ENCODE measurements around the gene MYZAP.
"Not testable (repeated sequence)": the region's sequence is repeated elsewhere in the genome, so short reads cannot be mapped to it uniquely, and the experiment has no call there.

Gene MYZAP

DNA sequence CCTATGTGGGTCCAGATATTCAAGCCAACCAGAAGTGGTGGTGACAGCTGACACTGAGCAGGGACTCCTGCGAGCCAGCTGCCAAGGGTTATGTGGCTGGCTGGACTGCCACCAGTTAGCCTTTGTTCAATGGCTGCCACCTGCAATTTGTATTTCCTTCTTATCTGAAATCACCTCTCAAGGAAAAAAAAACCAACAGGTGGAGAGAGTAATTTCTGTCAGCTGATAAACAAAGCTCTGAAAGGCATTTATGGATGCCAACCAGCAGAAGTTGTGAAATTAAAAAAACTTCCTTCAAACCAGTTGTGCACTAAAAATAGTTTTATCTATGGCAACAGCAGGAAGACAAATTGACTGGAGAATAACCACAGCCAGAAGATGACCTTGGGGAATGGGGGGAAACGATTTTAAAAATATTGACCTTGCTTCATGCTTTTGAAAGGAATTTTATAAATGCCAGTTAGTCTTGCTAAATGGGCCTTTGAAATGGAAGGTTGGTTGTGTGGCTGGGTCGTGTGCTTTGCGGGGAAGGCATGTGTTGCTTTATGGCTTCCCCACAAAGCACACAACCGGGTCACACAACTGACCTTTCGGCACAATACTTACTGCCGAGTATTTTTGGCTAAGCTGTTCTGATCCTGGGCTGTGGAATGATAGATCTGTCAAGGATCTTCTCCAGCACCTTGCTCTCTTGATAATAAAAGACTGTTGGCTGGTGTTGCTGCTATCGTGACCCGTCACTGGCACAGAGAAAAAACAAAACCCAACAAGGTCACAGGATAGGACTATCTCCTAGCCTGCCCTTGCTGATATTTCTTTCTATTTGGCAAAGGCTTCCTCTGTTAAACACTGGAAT lies 3.5 kb downstream of the MYZAP start:
- DNase-seq: peak; percentile 23

DNA sequence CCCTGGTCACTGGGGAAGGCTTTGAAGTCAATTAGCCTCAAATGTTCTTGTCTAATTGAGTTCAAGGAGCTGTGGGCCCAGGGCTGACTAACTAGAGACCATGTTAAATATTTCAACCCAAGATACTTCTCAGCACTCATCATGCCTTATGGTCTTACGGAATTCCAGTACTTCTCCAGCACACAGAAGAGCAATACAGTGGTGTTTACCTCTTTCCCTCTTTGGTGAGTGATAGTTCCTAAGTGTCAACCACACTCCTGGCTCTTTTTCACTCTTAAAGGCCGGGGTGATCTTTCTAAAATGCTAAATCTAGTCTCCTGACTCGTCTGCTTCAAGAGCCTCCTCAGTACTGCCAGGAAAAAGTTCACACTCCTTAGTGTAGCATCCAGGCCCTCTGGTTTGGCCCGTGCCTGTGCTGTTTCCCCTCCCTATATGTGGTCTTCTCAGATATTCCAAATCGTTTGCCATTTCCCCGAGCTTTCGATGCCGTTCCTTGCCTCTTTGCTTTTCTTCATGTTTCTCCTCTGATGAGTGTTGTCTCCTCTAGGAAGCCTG lies 4.7 kb downstream of the MYZAP start:
- DNase-seq: no peak

DNA sequence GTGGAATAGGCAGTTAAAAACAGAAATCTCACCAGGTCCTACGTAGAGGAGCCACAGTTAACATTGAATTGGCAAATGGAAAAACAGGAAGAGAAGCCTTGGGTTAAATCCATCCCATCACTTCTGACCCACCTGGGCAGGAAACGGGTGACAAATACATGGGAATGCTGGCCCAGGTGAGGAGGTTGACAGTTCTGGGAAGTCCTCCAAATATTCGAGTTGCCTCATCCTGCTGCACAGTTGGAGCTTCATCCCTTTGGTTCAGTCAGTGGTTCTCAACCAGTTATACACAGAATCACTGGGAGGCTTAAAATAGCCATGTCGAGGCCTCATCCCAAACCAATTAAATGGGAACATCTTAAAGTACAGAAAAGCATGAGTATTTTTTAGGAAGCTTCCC lies 5.3 kb downstream of the MYZAP start:
- no peak for DNase-seq

DNA sequence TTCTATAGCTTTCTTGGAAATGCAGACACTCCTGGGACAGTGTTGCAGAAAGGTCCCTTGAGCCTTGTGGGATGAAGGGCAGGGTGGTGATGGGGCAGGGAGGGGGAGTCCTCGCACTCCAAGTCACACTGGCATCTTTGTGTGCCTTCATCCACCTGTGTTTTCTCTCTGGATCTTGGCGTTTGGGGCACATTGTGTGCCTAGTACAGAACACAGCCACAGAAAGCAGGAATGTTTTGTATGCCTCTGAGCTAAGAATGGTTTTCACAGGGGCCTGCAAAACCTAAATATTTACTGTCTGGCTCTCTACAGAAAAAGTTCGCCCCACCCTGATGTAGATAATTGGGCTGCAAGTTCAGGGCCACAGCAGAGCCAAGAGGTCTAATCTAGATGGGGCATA lies 5.7 kb downstream of the MYZAP start:
- no peak for DNase-seq

DNA sequence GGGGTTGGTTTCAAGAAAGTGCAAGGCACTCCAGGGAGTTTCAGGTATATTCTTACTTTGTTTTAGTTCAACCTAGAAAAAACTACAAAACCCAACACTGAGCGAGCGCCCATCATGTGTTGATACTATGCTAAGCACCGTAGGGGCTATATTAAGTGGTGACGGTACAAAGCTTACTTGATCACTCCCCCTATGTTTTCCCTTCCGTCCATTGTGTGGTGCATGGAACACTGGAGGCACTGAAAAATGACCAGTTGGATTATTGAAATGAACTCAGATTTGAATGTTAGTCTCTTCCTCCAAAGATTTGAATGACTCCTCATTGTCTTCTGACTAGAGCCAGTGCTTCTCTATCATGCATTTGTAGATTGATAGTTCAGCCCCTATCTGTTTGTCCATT lies 6.6 kb downstream of the MYZAP start:
- DNase-seq: no peak

DNA sequence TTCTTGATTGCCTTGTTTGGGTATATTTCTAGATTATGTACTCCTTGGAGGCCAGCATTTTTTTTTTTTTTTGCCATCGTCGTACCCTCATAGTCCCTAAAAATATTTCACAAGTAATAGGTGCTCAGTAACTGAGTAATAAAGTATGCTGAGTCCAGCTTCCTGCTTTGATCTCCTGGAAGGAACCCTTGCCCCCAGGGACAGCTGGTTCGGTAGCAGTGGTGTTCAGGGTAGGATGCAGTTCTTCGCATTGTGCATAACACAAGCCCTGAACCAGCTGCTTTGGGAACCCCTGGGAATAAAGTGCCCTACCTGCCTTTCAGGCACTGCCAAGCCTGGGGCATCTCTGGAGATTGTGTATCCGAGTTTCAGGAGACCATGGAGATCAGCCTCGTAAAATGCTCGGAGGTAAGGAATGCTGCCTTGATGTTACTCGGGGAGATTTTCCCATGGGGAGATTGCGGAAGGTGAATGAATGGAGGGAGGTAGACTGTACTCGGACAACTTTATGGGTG lies 7.6 kb downstream of the MYZAP start:
- DNase-seq: no peak

DNA sequence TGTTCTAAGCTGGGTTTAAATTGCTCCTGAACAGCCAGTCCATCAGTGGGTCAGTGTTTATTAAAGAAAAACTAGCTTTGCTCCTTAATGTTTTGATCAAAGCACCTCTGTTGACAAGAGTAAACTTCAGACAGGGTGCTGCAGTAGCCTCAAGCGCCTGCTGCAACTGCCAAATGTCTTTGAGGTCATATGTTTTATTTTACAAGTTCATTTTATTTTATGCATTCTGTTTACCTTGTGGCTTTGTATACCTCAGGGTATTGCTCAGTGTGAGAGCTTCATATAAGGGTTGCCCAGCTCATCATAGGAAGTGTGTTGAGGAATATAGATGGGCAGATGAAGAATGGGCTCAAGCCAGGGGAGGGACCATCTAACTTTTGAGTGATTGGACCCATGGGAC lies 8.5 kb downstream of the MYZAP start:
- no peak for DNase-seq

DNA sequence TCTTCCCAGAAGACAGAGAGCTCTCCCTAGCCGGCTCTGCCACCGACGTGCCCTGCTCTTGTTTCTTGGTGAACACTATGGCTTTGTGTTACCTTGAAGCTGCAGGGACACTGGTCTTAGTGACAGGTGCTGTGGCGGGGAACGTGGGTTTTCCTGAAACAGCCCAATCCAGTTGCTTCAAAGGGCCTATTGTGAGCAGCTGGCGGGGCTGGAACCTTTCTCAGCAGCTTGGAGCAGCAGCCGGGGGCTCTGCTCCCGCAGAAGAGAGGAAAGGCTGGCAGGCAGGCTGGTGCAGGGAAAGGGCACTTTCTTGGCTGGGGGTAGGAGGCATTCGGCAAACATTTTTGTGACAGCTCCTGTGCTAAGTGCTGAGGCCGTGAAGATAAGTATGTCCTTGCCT lies 12.8 kb downstream of the MYZAP start:
- no peak for DNase-seq

DNA sequence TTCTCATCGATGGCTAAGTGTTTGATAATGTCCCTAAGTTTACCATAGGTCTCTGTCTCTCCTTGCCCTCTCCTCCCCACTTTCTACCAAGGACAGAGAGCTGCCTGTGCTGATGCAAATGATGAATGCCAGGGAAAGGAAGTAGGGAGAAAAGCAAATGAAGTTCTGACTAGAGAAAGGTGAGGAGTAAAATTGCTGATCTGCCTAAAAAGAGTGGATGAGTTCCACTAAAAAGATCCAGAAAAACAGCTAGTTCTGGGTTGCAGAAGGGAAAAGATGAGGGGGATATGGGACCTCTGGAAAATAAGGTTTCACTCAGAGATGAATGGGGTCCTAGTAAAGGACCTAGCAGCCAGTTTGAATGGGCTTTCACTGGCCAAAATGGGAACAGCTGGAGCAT lies 13.8 kb downstream of the MYZAP start:
- no peak for DNase-seq

DNA sequence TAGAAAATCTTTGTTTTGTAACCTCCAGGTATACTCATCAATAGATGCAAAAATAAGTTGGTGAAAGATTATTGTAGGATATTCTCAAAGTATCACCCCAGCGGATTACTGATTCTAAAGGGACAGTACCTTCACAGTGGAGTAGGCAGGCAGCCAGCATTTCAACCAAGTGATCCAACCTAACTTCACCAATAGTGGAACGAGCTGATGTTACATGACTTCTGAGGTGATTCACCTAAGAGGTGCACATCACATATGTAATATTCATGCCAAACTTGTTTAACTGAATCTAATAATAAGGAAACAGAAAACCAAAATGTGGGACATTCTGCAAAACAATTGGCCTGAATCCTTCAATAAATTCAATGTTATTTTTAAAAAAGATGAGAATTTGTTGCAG lies 14.3 kb downstream of the MYZAP start:
- no peak for DNase-seq

DNA sequence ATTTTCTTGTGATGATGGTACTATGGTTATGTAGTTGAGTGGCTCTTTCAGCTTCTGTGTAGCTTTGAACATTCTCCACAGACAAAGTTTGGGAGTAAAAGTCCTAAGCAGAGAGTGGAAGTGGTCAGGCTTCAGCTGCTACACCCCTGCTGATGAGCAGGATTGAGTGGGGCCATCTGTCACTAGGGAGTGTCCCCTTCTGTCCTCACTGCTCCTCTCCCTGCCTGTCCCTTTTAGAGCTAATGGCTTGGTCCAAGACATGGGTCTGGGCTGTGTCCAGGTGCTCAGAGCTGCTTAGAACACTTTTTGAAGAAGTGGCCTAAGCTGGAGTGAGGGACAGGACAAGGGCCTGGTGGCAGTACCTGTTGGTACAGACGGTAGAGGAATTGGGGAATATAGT lies 15.1 kb downstream of the MYZAP start:
- DNase-seq: no peak

DNA sequence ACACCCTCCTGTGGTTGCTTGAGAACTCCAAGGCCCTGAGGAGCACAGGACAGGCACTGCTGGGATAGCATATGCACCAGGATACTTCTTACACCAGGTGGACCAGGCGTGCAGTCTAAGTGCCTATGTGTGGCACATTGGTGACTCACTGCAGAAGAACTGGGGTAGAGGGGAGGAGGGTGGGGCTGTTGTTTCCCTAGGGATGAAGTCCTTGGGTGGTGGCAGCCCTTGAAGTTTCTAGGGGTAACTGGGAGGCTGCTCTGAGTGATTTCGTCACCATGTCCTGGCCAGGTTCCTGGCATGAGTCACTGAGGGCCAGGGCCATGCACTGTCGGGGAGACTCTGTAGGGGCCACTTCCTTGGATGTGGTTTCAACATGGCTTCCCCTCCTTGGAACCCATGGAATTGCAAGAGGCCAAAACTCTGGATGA lies 15.9 kb downstream of the MYZAP start:
- DNase-seq: peak; percentile 34

DNA sequence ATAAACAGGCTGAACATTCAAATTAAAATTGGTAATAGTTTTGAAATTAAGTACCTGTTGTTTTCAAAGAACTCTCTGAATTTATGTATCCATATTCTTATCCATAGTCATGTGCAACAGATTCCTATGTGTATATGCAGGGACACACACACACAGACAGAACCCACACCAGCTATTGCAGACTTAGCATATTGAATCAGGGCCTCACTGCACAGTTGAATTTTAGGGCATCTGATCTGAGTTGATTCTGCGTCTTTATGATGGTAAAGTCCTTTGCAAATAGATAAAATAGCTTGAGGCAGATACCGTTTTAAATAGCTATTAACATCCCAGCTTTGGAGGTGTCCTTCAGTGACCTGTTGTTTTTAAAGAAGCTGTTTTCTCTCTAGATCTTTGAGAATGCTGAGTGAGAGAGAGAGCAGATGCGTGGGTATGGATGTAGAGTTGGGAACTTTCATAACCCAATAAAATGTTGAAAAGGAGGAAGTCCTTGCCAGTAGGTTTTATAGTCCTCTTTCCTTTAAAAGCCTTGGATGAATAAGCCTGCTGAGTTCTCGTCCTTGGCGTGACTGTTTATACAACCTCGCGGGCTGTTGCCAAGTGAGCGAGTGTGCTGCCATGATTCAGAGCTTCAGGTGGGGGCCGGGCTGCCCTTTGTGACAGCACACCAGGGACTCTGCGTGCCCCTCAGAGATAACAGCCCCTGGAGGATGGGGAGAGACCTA lies 18.3 kb downstream of the MYZAP start:
- DNase-seq: peak; percentile 23

DNA sequence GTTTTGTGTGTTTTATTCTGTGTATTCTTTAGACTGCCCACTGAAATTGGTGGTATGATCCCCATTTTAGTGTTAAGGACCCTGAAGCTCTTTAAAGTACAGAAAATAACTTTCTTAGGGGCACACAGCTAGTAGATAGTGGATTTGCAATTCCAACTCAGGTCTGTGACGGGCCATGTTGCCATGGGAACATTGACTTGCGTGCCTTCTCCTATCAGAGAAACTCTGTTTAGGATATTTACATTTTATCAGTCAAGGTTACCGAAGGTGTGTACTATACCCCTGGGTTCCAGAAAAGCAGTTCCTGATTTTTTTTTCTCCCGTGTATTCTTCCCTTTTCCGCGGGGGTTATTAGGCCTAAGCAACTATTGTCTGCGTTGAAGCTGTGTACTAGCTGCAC lies 19.4 kb downstream of the MYZAP start:
- DNase-seq: no peak

DNA sequence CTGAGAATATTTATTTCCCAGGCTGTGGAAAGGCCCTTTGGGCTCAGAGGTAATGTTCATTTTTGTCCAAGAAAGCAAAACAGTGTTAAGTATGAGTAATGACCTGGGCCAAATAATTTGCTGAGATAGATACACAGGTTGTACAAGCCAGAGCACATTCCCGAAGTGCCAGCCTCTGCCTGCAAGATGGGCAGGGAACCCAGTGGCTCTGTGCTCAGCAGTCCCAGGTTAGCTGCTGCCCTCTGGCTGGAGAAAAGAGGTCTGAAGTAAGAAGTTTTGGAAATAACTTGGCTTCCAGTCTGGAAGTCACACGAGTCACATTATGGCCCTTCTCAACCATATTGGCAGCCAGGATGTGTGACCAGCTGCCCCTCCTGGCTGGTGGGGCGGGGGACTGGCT lies 20.2 kb downstream of the MYZAP start:
- DNase-seq: peak; percentile 13

DNA sequence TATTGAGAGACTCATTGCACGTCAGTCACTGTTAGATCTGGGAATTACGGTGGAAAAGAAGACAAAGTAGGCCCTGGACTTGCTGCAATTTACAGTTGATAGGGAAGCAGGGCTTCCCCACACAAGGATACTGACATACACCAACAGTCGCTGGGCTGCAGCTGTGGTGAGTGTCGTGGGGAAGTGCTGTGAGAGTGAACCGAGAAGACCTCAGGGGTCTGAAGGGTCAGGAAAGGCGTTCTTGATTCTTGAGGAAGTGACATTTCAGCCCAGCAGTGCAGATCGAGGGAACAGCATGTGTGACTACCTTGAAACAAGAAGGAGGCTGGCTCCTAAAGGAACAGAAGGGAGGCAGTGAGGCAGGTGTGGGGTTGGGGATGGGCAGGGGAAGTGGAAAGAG lies 22.5 kb downstream of the MYZAP start:
- DNase-seq: no peak

DNA sequence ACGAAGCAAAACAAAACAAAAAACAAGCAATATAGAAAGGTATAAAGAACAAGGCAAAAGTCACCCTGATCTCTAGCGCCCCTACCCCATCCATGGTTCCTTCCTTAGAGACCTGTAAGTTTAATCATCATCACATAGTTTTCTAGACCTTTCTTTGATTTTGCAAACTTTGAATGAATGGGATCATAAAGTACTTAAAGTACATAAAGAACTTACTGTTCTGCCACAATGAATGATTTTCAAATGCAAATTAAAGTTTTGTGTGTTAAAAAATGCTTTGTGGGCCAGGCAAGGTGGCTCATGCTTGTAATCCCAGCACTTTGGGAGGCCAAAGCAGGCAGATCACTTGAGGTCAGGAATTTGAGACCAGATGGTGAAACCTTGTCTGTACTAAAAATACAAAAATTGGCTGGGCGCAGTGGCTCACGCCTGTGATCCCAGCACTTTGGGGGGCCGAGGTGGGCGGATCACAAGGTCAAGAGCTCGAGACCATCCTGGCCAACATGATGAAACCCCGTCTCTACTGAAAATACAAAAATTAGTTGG lies 24.3 kb downstream of the MYZAP start:
- not testable (repeated sequence) for DNase-seq

DNA sequence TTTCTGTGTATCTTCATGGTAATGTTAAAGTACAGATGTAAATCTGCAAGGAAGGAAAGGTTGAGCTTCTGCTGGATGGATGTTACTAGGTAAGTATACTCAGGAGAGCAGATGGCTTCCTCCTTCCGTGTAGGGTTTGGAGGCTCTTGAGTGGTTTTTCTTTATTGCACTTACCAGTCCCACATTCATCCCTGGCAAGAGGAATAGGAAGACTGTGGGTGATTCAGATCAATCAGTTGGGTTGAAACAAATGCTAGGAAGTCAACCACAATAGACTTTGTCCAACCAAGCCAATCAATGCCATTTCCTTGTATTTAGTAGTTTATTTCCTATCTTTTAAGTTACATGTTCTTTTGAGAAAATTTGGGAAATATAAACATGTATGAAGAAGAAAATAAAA lies 26.6 kb downstream of the MYZAP start:
- no peak for DNase-seq

DNA sequence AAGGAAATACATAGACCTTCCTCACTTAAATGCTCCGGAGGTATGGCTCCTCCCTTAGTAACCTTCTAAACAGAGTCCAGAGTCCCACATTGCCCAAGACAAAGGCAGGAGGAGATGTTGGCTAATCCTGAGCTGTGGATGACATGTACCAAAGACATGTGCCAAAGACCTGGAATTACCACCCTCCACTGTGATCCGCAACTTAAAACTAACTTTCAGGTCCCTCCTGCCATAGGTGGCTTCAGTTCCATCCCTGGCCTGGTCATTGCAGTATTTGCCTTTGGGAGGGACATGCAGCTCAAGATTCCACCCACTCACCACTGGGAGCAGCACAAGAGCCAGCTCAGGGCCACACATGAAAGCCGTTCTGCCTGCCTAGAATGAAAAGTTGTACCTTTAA lies 28.0 kb downstream of the MYZAP start:
- no peak for DNase-seq

DNA sequence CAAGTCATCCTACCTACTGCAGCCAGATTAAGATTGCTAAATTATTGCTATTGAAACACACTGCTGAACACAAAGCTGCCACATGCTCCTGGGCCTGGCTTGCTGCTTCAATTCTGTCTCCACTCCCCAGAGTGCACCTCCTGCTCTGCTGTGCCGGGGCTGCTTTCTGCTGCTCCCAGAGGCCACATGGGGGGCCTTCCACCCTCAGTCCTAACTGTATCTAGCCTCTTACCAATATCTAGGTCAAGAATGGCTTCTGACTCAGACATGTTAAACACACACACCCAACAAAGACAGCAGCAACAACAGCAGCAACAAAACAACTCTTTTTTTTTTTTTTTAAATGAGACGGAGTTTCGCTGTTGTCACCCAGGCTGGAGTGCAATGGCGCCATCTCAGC lies 33.0 kb downstream of the MYZAP start:
- DNase-seq: peak; percentile 51

DNA sequence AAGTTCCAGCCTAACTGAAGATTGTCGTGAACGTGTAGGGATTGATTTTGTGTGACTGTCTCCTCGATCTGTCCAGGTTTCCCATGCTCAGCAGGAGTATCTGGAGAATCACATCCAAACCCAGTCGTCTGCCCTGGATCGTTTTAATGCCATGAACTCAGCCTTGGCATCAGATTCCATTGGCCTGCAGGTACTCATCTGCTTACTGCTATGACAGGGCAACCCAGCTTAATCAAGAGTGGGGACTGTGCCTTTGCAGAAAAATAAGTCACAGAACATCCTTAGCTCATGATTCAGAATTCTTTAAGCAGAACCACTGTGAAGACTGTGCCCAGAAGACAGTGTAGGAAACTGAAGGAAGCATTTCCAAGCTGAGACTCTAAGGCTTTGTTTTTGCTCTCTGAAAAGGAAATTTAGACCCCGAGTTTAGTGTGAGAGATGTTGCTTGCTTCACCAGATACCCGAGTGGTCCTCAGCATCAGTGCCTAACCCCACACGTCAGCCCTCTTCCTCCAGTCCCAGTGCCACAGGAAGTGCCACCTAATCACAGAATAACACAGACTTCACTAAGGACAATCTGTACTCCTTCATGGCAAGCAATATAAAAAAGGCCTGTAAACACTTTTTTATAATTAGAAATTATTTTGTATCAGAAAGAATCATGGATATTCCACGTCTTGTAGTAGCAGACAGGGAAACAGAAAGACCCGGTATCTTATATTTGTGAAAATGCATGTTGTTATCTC lies 34.2 kb downstream of the MYZAP start:
- DNase-seq: no peak

DNA sequence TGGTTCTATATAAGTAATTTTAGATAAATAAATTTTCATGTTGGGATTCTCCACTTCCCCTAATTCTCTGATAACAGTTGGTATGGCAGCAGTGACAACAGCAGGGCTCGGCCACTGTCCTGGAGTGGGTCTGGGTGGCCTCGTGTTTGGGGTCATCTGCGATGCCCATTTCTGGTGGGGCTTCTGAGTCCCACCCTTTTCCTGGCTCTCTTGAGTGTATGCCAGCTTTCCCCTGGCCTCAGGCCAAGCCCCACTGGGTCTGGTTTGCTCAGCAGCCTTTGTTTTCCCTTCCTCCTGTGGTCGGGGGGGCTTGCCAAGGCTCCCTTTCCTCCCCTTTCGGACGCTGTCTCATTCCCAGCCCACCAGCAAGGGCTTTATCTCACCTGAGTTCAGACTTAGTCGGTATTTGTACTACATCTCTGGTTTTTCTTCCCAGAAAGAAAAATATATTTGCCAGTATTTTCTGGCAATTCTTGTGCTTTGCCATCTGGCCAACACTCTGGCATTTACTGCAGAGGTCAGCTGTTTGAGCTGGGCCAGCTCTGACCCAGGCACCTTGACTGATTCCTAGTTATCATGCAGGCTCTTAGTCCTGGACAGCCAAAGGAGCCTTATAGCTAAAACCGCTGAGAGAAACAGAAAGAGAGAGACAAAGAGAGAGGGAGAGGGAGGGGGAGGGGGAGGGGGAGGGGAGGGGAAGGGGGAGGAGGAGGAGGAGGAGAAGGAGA lies 35.2 kb downstream of the MYZAP start:
- DNase-seq: no peak

Data from DMS53 (cell line).